Effector CD4-positive, alpha-beta T cell (primary cell): ENCODE measurements around the gene RAB3IL1. TPM values are rescaled to one million over a fixed set of nuclear protein-coding genes. Genes with fewer than 3 reads are reported as not detected.
"Not testable (repeated sequence)": the region's sequence is repeated elsewhere in the genome, so short reads cannot be mapped to it uniquely, and the experiment has no call there.

ENCODE experiments used
- DNase-seq: peaks from one replicate; pipeline ENCODE4 v3.0.0-alpha.2; 2020
- total RNA-seq: gene quantifications from one replicate; lab custom pipeline; 2026; lab: John Stamatoyannopoulos, UW

The RAB3IL1 gene, protein sequence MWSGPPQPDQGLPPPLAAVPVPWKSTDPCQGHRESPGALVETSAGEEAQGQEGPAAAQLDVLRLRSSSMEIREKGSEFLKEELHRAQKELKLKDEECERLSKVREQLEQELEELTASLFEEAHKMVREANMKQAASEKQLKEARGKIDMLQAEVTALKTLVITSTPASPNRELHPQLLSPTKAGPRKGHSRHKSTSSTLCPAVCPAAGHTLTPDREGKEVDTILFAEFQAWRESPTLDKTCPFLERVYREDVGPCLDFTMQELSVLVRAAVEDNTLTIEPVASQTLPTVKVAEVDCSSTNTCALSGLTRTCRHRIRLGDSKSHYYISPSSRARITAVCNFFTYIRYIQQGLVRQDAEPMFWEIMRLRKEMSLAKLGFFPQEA
- total RNA-seq: not detected

GRCh38 chr11:61917334-61918109, at the start of gene RAB3IL1:
RAB3IL1 (minus strand) TSS chr11:61917566; CDS start chr11:61917367, 199 bp downstream.
- DNase-seq: no peak

GRCh38 chr11:61966734-61967115, 49.4 kb upstream of the RAB3IL1 start:
- DNase-seq: no peak

GRCh38 chr11:61964666-61965271, 47.4 kb upstream of the RAB3IL1 start:
- not testable (repeated sequence) for DNase-seq

DNA sequence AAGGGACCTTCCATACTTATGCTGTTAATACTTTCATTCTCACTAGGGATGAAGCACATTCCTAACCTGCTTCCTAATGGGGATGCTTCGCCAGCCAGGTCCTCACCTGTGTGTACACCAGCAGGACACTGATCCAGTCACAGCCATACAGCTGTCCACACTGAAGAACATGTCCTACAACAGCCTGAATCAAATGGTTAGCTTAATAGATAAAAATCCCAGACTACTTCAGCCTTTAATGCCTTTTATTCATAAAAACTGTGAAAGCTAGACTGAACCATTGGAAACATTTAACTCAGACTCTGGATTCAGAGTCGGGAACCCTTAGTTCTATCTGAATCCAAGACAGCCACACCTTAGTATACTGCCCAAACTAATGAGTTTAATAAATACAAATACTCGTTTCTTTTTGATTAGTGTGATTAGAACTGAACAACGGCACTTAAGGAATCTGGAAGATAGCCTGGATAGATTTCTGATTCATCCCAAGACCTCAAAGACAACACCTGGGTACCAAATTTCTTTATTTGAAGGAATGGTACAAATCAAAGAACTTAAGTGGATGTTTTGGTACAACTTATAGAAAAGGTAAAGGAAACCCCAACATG, 46.8 kb upstream of the RAB3IL1 start:
- DNase-seq: no peak

- DNase-seq: no peak
Measured at GRCh38 chr11:61963282-61964057, 46.1 kb upstream of the RAB3IL1 start.

DNA sequence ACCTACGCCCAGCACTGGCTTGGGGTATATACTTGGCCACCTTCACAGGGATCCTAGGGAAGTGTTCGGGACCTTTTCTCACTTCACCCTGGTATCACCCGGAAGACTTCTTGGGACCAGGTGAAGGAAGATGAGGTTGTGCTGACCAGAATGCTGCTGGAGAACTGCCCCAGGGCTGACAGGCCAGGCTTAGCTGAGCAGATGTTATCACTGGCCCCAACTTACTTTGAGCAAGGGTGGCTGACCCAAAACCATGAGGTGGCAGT, 45.6 kb upstream of the RAB3IL1 start:
- no peak for DNase-seq

DNA sequence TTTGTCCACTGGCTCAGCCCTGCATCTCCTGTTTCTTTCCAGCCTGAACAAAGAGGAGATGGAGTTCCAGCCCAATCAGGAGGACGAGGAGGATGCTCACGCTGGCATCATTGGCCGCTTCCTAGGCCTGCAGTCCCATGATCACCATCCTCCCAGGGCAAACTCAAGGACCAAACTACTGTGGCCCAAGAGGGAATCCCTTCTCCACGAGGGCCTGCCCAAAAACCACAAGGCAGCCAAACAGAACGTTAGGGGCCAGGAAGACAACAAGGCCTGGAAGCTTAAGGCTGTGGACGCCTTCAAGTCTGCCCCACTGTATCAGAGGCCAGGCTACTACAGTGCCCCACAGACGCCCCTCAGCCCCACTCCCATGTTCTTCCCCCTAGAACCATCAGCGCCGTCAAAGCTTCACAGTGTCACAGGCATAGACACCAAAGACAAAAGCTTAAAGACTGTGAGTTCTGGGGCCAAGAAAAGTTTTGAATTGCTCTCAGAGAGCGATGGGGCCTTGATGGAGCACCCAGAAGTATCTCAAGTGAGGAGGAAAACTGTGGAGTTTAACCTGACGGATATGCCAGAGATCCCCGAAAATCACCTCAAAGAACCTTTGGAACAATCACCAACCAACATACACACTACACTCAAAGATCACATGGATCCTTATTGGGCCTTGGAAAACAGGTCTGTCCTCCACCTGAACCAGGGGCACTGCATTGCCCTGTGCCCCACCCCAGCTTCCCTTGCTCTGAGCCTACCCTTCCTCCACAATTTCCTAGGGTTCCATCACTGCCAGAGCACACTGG, 45.0 kb upstream of the RAB3IL1 start:
- no peak for DNase-seq

DNA sequence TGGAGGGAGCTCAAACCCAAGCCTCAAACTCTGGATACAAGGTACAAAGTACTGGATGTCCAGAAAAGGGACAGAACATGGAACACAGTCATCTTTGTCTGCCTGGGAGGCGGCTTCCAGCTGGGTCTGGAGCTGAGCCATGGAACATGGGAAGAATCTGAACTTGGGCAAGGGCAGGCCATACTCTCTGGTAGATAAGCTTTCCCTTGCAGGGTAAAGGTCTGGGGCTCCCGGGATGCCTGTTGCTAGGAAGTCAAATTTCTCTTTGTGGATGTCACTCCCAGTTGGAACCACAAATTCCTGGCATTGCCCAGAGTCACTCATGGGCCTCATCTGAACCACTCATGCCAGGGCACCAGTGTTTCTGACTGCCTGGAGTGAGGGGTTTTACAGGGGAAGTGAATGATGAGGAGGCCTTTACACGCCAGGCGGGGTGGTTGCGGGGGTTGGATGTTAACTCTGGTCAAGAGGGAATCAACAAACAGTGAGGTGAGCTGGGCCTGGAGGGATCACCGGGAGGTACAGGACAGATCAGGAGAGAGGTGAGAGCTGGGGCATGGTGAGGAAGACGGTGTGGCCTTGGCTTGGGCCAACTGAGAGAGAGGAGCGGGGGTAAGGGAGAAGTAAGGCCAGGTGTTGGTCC, 44.3 kb upstream of the RAB3IL1 start:
- DNase-seq: no peak

GRCh38 chr11:61960532-61960931, 43.2 kb upstream of the RAB3IL1 start:
- DNase-seq: no peak

DNA sequence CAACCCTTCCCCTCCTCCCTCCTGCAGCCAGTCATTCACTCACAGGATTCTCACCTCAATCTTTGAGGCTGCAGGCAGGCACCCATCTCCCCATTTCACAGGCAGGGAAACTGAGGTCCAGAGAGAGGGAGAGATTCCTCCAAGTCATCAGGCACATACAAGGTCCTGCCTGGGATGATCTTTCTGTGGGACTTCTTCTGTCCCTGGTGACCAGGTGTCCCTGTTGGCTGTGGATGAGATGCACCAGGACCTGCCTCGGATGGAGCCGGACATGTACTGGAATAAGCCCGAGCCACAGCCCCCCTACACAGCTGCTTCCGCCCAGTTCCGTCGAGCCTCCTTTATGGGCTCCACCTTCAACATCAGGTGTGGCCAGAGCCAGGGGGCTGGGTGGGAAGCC, 42.3 kb upstream of the RAB3IL1 start:
- DNase-seq: no peak

GRCh38 chr11:61959114-61959513, 41.7 kb upstream of the RAB3IL1 start:
- no peak for DNase-seq

DNA sequence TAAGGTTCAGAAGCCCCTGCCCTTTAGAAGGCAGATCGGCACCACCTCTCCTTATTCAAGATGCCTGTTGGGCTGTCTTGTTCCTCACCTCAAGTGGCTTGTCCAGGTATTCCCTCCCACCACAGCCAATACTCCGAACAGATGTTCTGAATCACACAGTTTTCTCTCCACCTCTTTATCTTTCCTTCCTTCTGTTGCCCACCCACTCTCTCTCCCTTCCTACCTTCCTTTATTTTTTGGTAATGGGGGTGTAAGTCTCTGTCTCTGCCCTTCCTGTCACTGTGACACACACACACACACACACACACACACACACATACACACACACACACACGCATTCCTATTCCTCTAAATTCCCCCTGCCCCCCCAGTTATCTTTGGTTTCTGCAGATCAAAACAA, 41.2 kb upstream of the RAB3IL1 start:
- DNase-seq: no peak

- DNase-seq: no peak
Measured at GRCh38 chr11:61957021-61957770, 39.8 kb upstream of the RAB3IL1 start.

DNA sequence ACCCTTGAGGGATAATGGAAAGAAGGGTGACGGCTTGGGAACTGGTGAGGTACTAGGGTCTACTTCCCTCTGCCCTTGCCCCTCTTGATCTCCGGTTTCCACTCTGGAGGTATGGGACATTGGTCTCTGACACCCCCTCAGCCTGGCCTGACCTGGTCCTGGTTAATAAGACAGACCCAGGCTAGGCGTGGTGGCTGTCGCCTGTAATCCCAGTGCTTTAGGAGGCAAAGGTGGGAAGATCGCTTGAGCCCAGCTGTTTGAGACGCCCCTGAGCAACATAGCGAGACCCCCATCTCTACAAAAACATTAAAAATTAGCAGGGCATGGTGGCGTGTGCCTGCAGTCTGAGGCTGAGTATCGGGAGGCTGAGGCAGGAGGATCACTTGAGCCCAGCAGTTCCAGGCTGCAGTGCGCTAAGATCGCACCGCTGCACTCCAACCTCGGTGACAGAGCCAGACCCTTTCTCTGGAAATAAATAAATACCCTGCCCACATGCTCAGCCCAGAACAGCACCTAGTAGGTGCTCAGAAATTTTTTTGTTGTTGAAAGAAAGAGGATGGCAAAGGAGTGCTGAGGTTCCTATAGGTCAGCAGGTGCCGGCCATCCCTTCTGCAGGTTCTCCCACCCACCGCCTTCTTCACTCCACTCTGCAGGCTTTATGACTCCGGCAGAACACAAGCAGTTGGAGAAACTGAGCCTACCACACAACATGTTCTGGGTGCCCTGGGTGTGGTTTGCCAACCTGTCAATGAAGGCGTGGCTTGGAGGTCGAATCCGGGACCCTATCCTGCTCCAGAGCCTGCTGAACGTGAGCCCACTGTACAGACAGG, 39.0 kb upstream of the RAB3IL1 start:
- no peak for DNase-seq

GRCh38 chr11:61955422-61956135, 38.2 kb upstream of the RAB3IL1 start:
- DNase-seq: no peak

DNA sequence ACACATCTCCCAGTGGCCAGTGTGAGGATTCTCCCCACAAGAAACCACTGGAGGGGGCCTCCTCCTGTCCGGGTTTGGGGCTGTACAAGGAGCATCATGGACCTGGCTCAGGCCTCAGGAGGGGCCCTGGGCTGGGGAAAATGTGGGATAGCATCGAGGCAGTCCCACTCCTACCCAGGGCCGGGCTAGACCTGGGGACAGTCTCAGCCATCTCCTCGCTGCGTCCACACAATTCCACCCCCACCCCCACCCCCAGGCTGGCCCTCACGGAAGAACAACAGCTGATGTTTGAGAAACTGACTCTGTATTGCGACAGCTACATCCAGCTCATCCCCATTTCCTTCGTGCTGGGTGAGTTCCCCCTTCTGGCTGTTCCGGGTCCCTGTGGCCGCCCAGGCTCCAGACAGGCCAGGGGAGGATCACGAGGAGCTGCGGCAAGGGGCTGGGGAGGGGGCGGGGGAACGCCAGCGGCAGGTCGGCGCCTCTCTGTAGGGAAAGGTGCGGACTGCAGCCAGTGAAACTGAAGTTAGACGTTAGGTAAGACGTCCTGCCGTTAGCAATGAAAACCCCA, 37.6 kb upstream of the RAB3IL1 start:
- no peak for DNase-seq

GRCh38 chr11:61954106-61954850, 36.9 kb upstream of the RAB3IL1 start:
- no peak for DNase-seq

- DNase-seq: not testable (repeated sequence)
Measured at GRCh38 chr11:61953632-61954031, 36.3 kb upstream of the RAB3IL1 start.
